ENCODE data around the gene AXL.
A peak's percentile ranks its signal among the peaks of the same experiment; 100 is the strongest.
"Not testable (repeated sequence)": the region's sequence is repeated elsewhere in the genome, so short reads cannot be mapped to it uniquely, and the experiment has no call there.

Gene AXL

DNA sequence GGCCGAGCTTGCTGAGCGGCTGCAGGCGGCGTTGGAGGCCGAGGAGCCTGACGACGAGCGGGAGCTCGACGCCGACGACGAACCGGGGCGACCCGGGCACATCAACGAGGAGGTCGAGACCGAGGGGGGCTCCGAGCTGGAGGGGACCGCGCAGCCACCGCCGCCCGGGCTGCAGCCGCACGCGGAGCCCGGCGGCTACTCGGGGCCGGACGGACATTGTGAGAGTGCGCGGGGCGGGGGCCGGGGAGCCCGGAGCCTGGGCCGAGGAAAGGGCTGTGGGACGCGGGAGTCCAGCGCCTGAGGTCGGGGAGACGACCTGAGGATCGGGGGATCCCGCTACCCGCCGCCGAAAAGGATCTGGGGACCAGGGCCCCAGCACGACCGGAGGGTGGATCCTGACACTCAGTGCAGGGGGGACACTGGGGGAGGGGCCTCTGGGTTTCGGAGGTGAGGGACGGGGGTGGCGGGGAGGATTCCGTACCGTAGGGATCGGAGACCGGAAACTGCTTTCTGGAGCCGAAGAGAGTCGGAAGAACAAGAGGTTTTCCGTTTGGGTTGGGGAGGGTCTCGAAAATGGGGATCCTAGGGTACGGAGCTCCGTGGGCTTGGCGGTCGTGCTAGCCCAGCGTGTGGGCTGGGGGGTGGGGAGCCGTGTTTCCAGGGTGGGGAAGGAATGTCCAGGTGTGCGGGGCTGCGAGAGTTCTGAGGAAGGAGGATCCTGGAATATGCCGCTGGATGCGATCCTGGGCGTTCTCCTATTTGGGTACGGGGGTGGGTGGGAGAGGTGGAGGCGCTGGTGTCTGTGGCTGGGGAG is 45.8 kb downstream of the AXL start:
- Mint-ChIP-seq H3K27ac (peak overlapping the region; percentile 99), H3K9me3 (no peaks in the 10 kb centered on the region), H3K27me3 (no peaks in the 10 kb centered on the region), H3K4me1 (peaks cover 37% of the 10 kb centered on the region), H3K36me3 (peaks cover 3% of the 10 kb centered on the region), H3K4me3 (peak overlapping the region; percentile 97)
- no peak for DNase-seq (ENCODE audit: low spot score in 2 of 2)
- no peak for ATAC-seq (ENCODE audit: low read depth)

DNA sequence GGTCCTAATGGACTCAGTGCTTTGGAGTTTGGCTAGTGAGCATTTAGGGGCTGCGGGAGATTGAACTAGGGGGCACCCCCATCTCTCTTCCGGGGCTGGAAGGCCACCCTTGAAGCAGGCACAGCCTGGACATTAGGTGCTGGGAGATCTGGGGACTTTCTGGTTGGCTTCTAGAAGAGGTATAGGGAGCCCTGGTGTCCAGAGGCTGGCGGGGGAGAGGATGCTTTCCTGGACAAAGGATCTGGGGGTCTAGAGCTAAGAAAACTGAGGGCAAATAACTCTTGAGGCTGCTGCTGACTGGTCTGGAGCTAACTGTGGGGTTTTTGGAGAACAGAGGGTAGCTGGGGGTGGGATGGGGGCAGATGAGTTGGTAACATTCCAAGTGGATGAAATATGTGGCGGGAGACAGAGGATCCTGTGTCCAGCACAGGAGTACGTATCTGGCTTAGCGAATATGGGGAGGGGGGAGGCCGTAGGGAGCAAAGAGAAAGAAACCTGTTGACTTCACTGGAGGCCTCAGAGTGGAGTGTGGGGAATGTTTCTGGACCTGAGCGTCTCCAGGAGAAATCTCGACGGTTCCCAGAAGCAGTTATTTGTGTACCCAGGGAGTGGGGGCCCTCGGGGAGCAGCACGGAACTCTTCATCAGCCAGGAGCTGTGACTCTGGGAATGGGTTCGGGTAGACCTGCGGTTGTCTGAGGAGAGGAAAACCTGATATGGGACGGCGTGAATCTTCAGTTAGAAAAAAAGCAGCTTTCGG is 46.6 kb downstream of the AXL start:
- H3K27ac Mint-ChIP-seq: peak overlapping the region; percentile 99
- ATAC-seq (ENCODE audit: low read depth) (no peak), DNase-seq (ENCODE audit: low spot score in 2 of 2) (peak in 1 of 2 donors; percentile 22)
- peak overlapping the region; percentile 97 for H3K4me3 Mint-ChIP-seq
- no peaks in the 10 kb centered on the region for H3K27me3 Mint-ChIP-seq
- H3K4me1 Mint-ChIP-seq: peaks cover 37% of the 10 kb centered on the region
- no peaks in the 10 kb centered on the region for H3K9me3 Mint-ChIP-seq
- peaks cover 3% of the 10 kb centered on the region for H3K36me3 Mint-ChIP-seq

DNA sequence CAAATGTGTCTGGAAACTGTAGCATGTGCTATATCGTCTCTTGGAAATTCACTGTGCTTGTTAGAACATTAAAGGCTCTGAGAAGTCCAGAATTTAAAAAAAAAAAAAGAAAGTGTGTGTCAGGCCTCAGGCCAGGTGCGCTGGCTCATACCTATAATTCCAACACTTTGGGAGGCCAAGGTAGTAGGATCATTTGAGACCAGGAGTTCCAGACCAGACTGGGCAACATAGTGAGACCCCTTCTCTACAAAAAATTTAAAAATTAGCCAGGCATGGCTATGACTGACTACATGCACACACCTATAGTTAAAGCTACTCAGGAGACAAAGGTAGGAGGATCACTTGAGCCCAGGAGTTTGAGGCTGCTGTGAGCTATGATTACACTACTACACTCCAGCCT is 50.0 kb downstream of the AXL start:
- Mint-ChIP-seq H3K4me1 (peaks cover 27% of the 10 kb centered on the region), H3K27ac (no peak overlapping the region), H3K4me3 (no peak overlapping the region), H3K27me3 (no peaks in the 10 kb centered on the region), H3K36me3 (peaks cover 21% of the 10 kb centered on the region), H3K9me3 (no peaks in the 10 kb centered on the region)
- DNase-seq (ENCODE audit: low spot score in 2 of 2) (no peak), ATAC-seq (ENCODE audit: low read depth) (no peak)

DNA sequence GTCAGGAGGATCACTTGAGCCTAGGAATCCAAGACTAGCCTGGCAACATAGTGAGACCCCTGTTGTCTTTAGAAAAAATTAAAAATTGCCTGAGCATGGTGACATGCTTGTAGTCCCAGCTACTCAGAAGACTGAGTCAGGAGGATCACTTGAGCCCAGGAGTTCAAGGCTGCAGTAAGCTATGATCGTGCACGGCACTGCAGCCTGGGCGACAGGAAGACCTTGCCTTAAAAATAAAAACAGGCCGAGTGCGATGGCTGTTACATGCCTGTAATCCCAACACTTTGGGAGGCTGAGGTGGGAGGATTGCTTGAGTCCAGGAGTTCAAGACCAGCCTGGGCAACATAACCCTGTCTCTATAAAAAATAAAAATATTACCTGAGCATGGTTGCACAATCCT is 50.5 kb downstream of the AXL start:
- ATAC-seq (ENCODE audit: low read depth): no peak
- DNase-seq (ENCODE audit: low spot score in 2 of 2): no peak
- Mint-ChIP-seq H3K4me3 (no peak overlapping the region), H3K9me3 (no peaks in the 10 kb centered on the region), H3K27me3 (no peaks in the 10 kb centered on the region), H3K4me1 (peaks cover 27% of the 10 kb centered on the region), H3K36me3 (peaks cover 22% of the 10 kb centered on the region), H3K27ac (no peak overlapping the region)

DNA sequence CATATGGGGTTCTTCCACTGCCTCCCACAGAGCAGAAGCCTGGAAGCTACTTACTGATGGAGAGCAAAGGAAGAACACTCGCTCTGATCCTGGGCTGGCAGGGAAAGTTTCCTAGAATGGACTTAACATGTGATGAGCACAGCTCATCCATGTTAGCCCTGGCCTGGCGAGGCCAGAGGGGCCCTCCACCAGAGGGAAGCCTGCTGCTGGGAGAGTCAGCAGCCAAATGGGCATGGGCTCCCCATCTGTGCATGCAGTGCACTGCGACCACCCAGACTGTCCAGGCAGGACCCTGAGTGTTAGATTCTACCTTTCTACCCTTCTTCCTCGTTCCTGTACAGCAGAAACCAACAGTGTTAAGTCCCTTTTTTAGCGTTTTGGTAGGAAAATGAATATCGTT is 54.1 kb downstream of the AXL start:
- H3K4me1 Mint-ChIP-seq: peaks cover 4% of the 10 kb centered on the region
- no peak overlapping the region for H3K4me3 Mint-ChIP-seq
- ATAC-seq (ENCODE audit: low read depth) (no peak), DNase-seq (ENCODE audit: low spot score in 2 of 2) (no peak)
- H3K27me3 Mint-ChIP-seq: no peaks in the 10 kb centered on the region
- H3K27ac Mint-ChIP-seq: peak overlapping the region; percentile 56
- H3K36me3 Mint-ChIP-seq: peaks cover 36% of the 10 kb centered on the region
- H3K9me3 Mint-ChIP-seq: no peaks in the 10 kb centered on the region

DNA sequence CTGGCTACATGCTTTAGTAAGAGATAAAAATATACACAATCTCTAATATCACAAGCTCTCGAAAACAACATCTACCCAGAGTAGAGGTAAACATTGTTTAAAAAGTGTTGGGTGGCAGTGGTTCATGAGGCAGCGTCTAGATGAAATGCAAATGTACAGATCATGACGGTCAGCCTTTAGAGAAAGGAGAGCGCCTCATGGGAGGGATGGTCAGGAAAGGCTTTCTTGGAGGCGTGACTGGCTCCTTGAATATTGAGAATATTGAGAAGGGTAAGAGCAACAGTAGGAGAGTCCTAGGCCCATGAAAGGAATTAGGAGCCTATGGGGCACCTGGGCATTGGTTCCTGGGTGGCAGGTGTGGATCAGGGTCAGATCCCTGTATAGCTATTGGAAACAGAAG is 55.8 kb downstream of the AXL start:
- ATAC-seq (ENCODE audit: low read depth) (no peak), DNase-seq (ENCODE audit: low spot score in 2 of 2) (no peak)
- Mint-ChIP-seq H3K27me3 (no peaks in the 10 kb centered on the region), H3K36me3 (peaks cover 36% of the 10 kb centered on the region), H3K27ac (no peak overlapping the region), H3K9me3 (no peaks in the 10 kb centered on the region), H3K4me3 (no peak overlapping the region), H3K4me1 (peaks cover 4% of the 10 kb centered on the region)

DNA sequence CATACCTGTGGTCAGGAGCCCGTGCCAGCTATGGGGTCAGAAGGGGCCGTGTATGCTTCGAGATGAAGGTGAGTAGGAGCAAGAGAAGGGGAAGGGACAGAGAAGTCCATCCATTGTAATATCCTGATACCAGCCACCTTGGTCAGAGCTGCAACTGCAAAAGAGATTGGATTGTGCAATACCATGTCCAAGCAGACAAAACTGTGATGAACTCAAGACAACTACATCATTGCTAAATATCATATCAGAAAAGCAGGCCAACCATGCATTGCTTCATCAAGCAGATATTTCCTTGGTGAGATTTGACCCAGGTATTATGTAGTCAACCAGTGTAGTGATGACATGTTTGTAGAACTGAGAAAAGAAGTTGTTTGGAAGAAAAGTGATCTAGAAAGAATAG is 57.2 kb downstream of the AXL start:
- Mint-ChIP-seq H3K27ac (no peak overlapping the region), H3K9me3 (no peaks in the 10 kb centered on the region)

DNA sequence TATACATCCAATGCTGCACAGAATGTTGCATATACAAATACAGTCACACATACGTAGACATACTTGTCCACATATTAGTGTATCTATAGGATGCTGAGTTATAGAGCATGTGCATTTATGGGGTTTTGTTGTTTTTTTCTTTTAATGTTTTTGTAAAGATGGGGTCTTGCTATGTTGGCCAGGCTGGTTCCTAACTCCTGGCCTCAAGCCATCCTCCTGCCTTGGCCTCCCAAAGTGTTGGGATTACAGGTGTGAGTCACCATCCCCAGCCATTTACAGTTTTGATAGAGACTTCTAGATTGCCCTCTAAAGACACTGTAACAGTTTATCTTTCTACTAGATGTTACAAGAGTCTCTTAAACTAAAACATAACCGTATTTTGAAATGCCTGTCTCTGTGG is 59.5 kb downstream of the AXL start:
- Mint-ChIP-seq H3K27ac (no peak overlapping the region), H3K36me3 (peaks cover 36% of the 10 kb centered on the region)

More for the DNA sequence above, 57.2 kb downstream of the AXL start:
- DNase-seq (ENCODE audit: low spot score in 2 of 2) (no peak), ATAC-seq (ENCODE audit: low read depth) (no peak)
- Mint-ChIP-seq H3K27me3 (no peaks in the 10 kb centered on the region), H3K4me3 (no peak overlapping the region), H3K36me3 (peaks cover 40% of the 10 kb centered on the region), H3K4me1 (peaks cover 4% of the 10 kb centered on the region)

DNA sequence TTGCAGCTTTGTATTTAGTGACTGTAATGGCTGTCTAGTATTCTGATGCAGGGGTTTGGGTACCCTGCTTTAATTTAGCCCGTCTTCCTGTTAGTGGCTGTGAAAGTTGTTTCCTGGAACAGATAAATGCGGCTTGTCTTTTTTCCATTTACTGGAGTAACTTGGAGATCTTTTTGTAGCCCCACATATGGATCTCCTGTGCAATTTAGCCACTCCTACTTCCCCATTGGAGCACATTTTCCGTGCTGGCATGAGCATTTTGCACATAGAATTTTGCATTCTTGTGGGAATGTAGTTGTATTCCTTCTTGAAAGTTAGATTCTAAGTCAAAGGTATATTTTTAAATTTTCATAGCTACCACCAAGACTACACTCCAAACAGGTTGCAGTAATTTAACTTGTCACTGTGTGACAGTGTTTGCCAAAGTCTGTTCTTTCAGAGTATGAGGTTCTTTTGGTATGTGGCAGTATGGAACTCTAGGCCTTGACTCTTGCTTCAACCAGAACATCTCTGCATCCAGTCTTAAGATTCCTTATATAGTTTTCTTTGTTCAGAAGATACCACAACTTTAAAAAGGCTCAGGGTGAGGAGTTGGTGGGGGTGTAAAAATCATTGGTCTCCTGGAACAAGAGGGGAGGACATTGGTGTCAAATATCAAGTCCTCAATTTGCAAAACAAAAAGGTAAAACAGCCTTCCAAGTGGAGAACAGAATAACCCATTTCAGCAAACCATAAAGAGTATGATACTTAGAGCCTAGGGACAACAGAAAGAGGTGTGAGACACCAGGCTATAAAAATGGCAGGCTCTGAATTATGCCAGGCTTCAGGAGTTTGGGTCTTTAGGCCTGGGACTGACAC is 69.9 kb downstream of the AXL start:
- Mint-ChIP-seq H3K4me1 (no peaks in the 10 kb centered on the region), H3K27me3 (no peaks in the 10 kb centered on the region), H3K4me3 (no peak overlapping the region), H3K9me3 (no peaks in the 10 kb centered on the region), H3K36me3 (peaks cover 28% of the 10 kb centered on the region), H3K27ac (peak overlapping the region; percentile 38)
- ATAC-seq (ENCODE audit: low read depth) (no peak), DNase-seq (ENCODE audit: low spot score in 2 of 2) (no peak)

More for the DNA sequence above, 59.5 kb downstream of the AXL start:
- no peaks in the 10 kb centered on the region for H3K27me3 Mint-ChIP-seq
- DNase-seq (ENCODE audit: low spot score in 2 of 2): no peak
- no peak overlapping the region for H3K4me3 Mint-ChIP-seq
- no peaks in the 10 kb centered on the region for H3K4me1 Mint-ChIP-seq
- H3K9me3 Mint-ChIP-seq: no peaks in the 10 kb centered on the region
- ATAC-seq (ENCODE audit: low read depth): no peak

DNA sequence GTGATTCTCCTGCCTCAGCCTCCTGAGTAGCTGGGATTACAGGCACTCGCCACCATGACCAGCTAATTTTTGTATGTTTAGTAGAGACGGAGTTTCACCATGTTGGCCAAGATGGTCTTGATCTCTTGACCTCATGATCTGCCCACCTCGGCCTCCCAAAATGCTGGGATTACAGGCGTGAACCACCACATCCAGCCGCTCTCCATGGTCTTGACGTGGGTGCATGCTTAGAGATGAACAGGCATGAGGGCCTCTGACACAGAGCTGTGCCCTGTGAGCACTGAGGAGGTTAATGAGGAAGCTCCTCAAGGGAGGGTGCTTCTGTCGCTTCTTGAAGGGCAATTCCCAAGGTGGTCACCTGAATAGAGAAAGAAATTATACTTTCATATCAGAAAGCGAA is 70.8 kb downstream of the AXL start:
- not testable (repeated sequence) for ATAC-seq (ENCODE audit: low read depth); H3K9me3 Mint-ChIP-seq; H3K4me1 Mint-ChIP-seq; H3K27me3 Mint-ChIP-seq; H3K4me3 Mint-ChIP-seq; DNase-seq (ENCODE audit: low spot score in 2 of 2)
- Mint-ChIP-seq H3K36me3 (peaks cover 30% of the 10 kb centered on the region), H3K27ac (peak overlapping the region; percentile 38)

DNA sequence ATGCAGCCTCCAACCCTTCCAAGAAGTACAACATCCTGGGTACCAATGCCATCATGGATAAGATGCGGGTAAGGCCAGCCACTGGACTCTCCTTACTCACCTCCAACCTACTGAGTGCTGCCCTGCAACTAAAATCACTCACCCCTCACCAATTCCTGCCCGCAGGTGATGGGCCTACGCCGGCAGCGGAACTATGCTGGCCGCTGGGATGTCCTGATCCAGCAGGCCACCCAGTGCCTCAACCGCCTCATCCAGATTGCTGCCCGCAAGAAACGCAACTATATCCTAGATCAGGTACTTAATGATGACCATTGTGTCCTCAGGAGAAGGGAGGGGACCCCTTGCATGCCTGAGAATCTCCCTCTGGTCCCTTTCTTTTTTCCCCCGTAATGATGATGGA is 75.4 kb downstream of the AXL start:
- no peaks in the 10 kb centered on the region for H3K9me3 Mint-ChIP-seq
- H3K27me3 Mint-ChIP-seq: no peaks in the 10 kb centered on the region
- no peak overlapping the region for H3K4me3 Mint-ChIP-seq
- H3K4me1 Mint-ChIP-seq: peaks cover 19% of the 10 kb centered on the region
- peaks cover 32% of the 10 kb centered on the region for H3K36me3 Mint-ChIP-seq
- DNase-seq (ENCODE audit: low spot score in 2 of 2) (no peak), ATAC-seq (ENCODE audit: low read depth) (no peak)
- peak overlapping the region; percentile 84 for H3K27ac Mint-ChIP-seq

DNA sequence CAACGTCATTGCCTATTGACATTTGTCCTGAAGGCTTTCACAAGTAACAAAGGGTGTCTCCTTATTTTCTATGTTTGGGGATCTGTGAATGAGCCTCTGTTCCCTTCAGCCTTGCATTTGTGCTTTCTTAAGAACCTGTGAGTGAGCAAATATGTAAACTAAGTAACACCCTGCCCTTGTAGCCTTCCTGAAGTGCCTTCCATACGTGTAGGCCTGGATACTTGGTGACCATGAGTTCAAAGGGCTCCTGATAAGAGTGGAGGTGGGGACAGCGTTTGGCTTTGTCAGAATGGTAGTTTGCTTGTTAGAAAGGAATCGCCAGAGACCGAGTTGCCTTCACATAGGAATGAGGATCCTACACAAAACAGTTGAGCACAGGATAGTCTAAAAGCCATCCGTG is 76.5 kb downstream of the AXL start:
- Mint-ChIP-seq H3K27me3 (no peaks in the 10 kb centered on the region), H3K4me3 (no peak overlapping the region), H3K27ac (peak overlapping the region; percentile 100), H3K4me1 (peaks cover 30% of the 10 kb centered on the region), H3K9me3 (no peaks in the 10 kb centered on the region), H3K36me3 (peaks cover 30% of the 10 kb centered on the region)
- ATAC-seq (ENCODE audit: low read depth): no peak
- DNase-seq (ENCODE audit: low spot score in 2 of 2): no peak

DNA sequence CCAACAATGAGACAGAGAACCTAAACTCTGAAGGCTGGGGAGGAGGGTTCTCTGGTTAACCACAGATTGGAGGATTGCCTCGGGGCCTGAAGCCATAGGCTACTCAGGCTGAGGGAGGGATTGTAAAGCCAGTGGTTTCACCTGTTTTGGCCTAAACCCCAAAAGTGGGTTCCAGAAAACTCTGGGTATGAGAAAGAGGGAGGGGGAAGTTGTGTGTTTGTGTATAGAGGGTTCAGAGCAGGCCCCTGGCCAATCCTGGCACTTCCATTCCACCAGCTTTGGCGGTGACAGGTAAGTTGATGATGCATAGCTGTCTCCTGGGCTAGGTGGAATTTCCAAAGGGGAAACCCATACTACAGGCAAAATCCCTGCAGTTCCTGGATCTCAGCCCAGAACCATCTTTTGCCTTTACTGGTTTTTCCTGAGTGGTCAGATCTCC is 77.4 kb downstream of the AXL start:
- Mint-ChIP-seq H3K4me3 (no peak overlapping the region), H3K36me3 (peaks cover 28% of the 10 kb centered on the region), H3K4me1 (peaks cover 34% of the 10 kb centered on the region), H3K27ac (peak overlapping the region; percentile 100), H3K9me3 (no peaks in the 10 kb centered on the region), H3K27me3 (no peaks in the 10 kb centered on the region)
- no peak for DNase-seq (ENCODE audit: low spot score in 2 of 2)
- ATAC-seq (ENCODE audit: low read depth): no peak
